Fibroblast of pulmonary artery (primary cell): Measurements from ENCODE around the gene ELK4.
A peak's percentile ranks its signal among the peaks of the same experiment; 100 is the strongest.

ENCODE experiments used
- DNase-seq: peaks from one replicate; pipeline ENCODE4 v3.0.0-alpha.2; 2010; ENCODE audit warnings: low read depth
- H3K4me3 ChIP-seq: replicated peaks from 2 replicates; pipeline ENCODE4 v1.5.1; 2011; ENCODE audit warnings: low read depth, mild to moderate bottlenecking, control low read depth, low read length, moderate library complexity
- TF ChIP-seq, protein P1 (sequence below): IDR thresholded peaks from 2 replicates; pipeline ENCODE4 v1.5.1; 2011; ENCODE audit warnings: mild to moderate bottlenecking, control low read depth, low read length, inconsistent platforms; ENCODE audit errors: missing control alignments

The ELK4 gene

DNA sequence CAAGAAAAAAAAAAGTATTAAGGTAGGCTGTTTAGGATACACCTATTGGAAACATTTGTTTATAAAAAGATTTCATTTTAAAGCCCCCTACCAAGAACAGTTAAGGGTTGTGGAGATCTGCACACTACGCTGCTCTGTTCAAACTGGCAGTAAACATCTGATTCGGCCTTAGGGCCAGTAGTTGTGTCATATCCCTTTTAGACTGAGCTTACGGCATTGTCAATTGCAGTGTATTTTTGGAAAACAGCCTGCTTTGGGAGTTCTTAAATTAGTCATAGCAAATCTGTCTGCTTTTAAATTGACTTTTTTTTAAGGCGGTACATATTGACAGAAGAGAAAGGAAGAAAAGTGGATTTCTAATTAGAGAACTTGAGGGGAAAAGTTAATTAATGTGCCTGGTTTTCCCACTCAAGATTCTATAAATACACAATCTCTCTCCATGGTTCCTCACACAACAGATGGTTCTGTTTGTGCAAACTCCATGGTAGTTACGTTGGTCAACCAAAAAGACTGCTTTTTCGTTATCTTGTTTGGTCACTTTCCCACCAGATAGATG lies 1.7 kb upstream of the ELK4 start:
- H3K4me3 ChIP-seq: no peak overlapping the region
- peak; percentile 84 for DNase-seq
- TF ChIP-seq, protein P1, sequence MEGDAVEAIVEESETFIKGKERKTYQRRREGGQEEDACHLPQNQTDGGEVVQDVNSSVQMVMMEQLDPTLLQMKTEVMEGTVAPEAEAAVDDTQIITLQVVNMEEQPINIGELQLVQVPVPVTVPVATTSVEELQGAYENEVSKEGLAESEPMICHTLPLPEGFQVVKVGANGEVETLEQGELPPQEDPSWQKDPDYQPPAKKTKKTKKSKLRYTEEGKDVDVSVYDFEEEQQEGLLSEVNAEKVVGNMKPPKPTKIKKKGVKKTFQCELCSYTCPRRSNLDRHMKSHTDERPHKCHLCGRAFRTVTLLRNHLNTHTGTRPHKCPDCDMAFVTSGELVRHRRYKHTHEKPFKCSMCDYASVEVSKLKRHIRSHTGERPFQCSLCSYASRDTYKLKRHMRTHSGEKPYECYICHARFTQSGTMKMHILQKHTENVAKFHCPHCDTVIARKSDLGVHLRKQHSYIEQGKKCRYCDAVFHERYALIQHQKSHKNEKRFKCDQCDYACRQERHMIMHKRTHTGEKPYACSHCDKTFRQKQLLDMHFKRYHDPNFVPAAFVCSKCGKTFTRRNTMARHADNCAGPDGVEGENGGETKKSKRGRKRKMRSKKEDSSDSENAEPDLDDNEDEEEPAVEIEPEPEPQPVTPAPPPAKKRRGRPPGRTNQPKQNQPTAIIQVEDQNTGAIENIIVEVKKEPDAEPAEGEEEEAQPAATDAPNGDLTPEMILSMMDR: no peak

DNA sequence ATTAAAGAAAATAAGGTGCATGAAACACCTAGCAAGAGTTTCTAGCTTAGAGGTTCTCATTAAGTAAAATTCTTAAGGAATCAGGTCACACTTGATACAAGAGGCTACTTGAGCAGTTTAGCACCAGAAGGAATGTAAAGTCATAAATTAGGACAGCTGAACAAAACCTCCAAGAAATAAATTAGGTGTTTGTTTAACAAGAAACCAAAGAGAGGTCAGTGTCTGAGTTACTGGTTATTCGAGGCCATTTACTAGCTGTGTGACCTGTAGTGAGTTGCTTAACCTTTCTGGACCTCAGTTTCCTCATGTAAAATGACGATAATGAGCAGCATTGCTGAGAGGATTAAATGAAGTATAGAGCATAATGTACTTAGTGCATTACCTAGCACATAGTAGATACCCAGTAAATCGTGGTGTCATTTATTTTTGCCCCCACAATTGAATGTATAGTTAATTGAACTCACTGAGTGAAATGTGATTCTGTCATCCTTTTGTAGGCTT lies 908 bp upstream of the ELK4 start:
- TF ChIP-seq, protein P1: no peak
- no peak for DNase-seq
- peak overlapping the region; percentile 86 for H3K4me3 ChIP-seq

DNA sequence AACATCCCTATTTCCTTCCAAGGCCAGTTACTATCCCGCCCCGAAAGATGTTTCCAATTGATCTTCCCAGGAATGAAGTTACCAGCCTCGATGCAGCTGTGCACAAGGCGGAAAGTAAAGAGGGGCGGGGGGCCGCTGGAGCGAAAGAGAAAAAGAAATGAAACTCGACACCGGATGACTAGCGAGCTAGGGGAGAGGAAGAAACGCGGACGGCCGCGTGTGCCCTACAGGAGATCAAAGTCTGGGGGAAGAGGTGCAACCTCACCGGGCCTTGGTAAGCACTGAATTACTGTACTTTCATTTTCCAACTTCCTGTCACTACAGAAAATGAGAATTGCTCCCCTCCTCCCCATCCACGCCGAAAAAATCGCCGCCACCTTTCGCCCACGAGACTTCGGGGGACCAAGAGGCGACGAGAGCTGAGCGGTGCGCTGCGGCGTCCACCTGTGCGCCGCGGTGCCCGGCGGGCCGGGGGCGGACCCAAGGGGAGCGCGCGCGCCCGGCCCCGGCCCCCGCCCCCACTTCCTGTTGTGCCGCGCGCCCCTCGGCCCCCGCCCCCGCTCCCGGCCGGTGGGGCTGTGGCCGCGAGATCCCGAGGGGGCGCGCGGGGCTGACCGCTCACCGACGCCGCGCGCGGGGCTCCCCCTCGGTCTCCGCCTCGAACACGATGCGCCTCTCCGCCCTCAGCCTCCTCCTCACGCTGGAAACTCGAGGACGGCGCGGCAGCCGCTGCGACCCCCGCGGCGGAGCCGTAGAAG lies 622 bp downstream of the ELK4 start:
- peak overlapping the region; percentile 86 for H3K4me3 ChIP-seq
- DNase-seq: peak; percentile 64
- TF ChIP-seq, protein P1: no peak

DNA sequence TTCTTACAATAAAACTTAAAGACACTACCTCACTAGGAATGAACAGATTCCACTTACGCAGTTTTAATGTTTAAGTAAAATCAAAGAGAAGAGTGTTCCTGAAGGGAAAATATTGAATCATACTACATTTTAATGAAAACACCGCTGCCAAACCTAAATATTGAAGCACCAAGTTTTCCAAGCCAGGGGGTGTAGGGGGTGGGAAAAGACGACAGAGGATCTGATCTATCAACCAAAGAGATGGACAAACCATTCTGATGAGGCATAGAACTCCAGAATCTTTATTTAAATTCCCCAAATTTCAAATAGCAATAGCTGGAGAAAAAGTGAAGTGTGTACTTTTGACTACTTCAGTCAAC lies 1.2 kb downstream of the ELK4 start:
- peak overlapping the region; percentile 86 for H3K4me3 ChIP-seq
- TF ChIP-seq, protein P1: no peak
- DNase-seq: no peak

DNA sequence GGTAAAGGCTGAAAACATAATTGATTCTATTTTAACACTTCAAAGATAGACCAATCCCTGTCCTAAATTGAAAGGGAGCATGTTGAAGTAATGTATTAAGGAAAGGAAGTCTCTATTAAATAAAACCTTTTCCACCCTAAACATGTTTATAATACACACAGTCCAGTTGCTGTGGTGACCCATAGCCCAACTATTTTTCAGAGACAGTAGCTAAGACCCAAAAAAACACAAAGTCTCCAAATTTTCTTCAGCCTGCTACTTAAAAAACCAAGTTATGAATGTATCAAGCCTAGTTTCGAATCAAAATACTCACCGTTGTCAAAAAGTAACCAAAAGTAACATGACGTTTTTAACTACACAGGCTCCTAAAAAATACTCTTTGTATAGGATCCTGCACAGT lies 1.6 kb downstream of the ELK4 start:
- DNase-seq: peak; percentile 61
- TF ChIP-seq, protein P1: no peak
- H3K4me3 ChIP-seq: peak overlapping the region; percentile 86

DNA sequence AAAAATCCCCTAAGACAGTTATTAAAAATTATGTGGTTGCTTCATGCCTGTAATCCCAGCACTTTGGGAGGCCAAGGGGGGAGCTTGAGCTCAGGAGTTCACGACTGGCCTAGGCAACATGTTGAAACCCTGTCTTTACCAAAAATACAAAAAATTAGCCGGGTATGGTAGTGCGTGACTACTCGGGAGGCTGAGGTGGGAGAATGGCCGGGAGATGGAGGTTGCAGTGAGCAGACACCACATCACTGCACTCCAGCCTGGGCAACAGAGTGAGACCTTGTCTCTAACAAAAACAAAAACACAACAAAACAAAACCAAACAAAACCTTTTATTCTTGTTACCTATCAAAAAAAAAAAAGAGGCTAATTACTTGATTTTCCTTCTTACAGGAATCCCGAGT lies 2.1 kb downstream of the ELK4 start:
- DNase-seq: no peak
- peak overlapping the region; percentile 86 for H3K4me3 ChIP-seq
- TF ChIP-seq, protein P1: no peak
